HepG2 (cell line): ENCODE data around the gene HIPK3. TPM values are rescaled to one million over a fixed set of nuclear protein-coding genes. Genes with fewer than 3 reads are reported as not detected.
A peak's percentile ranks its signal among the peaks of the same experiment; 100 is the strongest.

Experiments used
- AGO2 ChIP-seq: fragments of 200-400 bp; formaldehyde crosslinking; optimal IDR thresholded peaks from 2 replicates; pipeline ENCODE3; 2017; ENCODE audit warnings: mild to moderate bottlenecking, low read depth, low read length, moderate library complexity
- ARID3A ChIP-seq: IDR thresholded peaks from 2 replicates; pipeline ENCODE4 v1.6.1; 2012; ENCODE audit warnings: low read depth, low read length, improper control_type of control experiment
- CREB3 ChIP-seq: sonication (generic); formaldehyde crosslinking; IDR thresholded peaks from 2 replicates; pipeline ENCODE4 v1.5.0; 2020; ENCODE audit warnings: missing genetic modification reagents
- CREBL2 ChIP-seq: sonication (generic); formaldehyde crosslinking; IDR thresholded peaks from 2 replicates; pipeline ENCODE4 v1.8.1; 2023; ENCODE audit warnings: missing genetic modification reagents, mild to moderate bottlenecking, borderline replicate concordance
- E2F5 ChIP-seq: sonication (generic); formaldehyde crosslinking; conservative IDR thresholded peaks from 2 replicates; pipeline ENCODE4 v1.4.0; 2020; ENCODE audit warnings: missing genetic modification reagents
- GATAD1 ChIP-seq: IDR thresholded peaks from 2 replicates; pipeline ENCODE4 v1.6.1; 2016; ENCODE audit warnings: missing genetic modification reagents, missing compliant biosample characterization
- HDAC1 ChIP-seq: sonication (generic); formaldehyde crosslinking; IDR thresholded peaks from 2 replicates; pipeline ENCODE4 v1.5.1; 2020; ENCODE audit warnings: mild to moderate bottlenecking, missing genetic modification reagents
- HMGA1 ChIP-seq: sonication (generic); formaldehyde crosslinking; conservative IDR thresholded peaks from 2 replicates; pipeline ENCODE4 v1.4.0; 2020; ENCODE audit warnings: missing genetic modification reagents
- HOXA7 ChIP-seq: sonication (generic); formaldehyde crosslinking; IDR thresholded peaks from 2 replicates; pipeline ENCODE4 v1.8.1; 2022; ENCODE audit warnings: mild to moderate bottlenecking, missing genetic modification reagents, moderate library complexity
- IRF2 ChIP-seq: IDR thresholded peaks from 2 replicates; pipeline ENCODE4 v1.6.1; 2018; ENCODE audit warnings: missing genetic modification reagents, missing compliant biosample characterization
- KDM5B ChIP-seq: sonication (generic); formaldehyde crosslinking; IDR thresholded peaks from 2 replicates; pipeline ENCODE4 v1.4.0; 2020; ENCODE audit warnings: missing genetic modification reagents, mild to moderate bottlenecking, borderline replicate concordance
- MED13 ChIP-seq: sonication (generic); formaldehyde crosslinking; IDR thresholded peaks from 2 replicates; pipeline ENCODE4 v1.5.0; 2020; ENCODE audit warnings: missing genetic modification reagents
- MLXIP ChIP-seq: sonication (generic); formaldehyde crosslinking; IDR thresholded peaks from 2 replicates; pipeline ENCODE4 v1.9.0; 2021; ENCODE audit warnings: missing genetic modification reagents, borderline replicate concordance
- NAIF1 ChIP-seq: sonication (generic); formaldehyde crosslinking; IDR thresholded peaks from 2 replicates; pipeline ENCODE4 v1.5.0; 2020; ENCODE audit warnings: mild to moderate bottlenecking, missing genetic modification reagents, borderline replicate concordance
- NR1H2 ChIP-seq: sonication (generic); formaldehyde crosslinking; IDR thresholded peaks from 2 replicates; pipeline ENCODE4 v1.8.1; 2022; ENCODE audit warnings: low read depth, missing genetic modification reagents, borderline replicate concordance
- PLRG1 ChIP-seq: fragments of 450-650 bp; conservative IDR thresholded peaks from 2 replicates; pipeline ENCODE4 v1.6.1; 2016
- POGZ ChIP-seq: sonication (generic); formaldehyde crosslinking; IDR thresholded peaks from 2 replicates; pipeline ENCODE4 v1.4.0; 2020; ENCODE audit warnings: mild to moderate bottlenecking, missing genetic modification reagents
- TGIF2 ChIP-seq: IDR thresholded peaks from 2 replicates; pipeline ENCODE4 v1.6.1; 2016; ENCODE audit warnings: control low read depth, missing compliant biosample characterization
- ZNF335 ChIP-seq: sonication (generic); formaldehyde crosslinking; IDR thresholded peaks from 2 replicates; pipeline ENCODE4 v1.4.0; 2020; ENCODE audit warnings: missing genetic modification reagents
- ZNF362 ChIP-seq: sonication (generic); formaldehyde crosslinking; IDR thresholded peaks from 2 replicates; pipeline ENCODE4 v1.4.0; 2020; ENCODE audit warnings: missing genetic modification reagents, mild to moderate bottlenecking, borderline replicate concordance
- ZNF788 ChIP-seq: sonication (generic); formaldehyde crosslinking; IDR thresholded peaks from 2 replicates; pipeline ENCODE4 v1.5.0; 2020; ENCODE audit warnings: mild to moderate bottlenecking, missing genetic modification reagents, borderline replicate concordance
- ZNF83 ChIP-seq: sonication (generic); formaldehyde crosslinking; IDR thresholded peaks from 2 replicates; pipeline ENCODE4 v1.4.0; 2020; ENCODE audit warnings: missing genetic modification reagents, mild to moderate bottlenecking, borderline replicate concordance
- polyA plus RNA-seq, 8 experiments: library from polyadenylated mRNA; depleted of rRNA in 3 of 8; stranded (reverse) in 7 of 8; unstranded in 1 of 8; fragments of >200 nt; fragmentation: Illumina TruSeq in 4 of 8; extraction: Trizol in 4 of 8; gene quantifications; 2 replicates each; pipeline versions ENCODE4 v1.2.1 to v1.2.3, GENCODE V29; 2011 to 2016; ENCODE audit warnings: low read depth in 4 of 8, missing spikeins in 1 of 8, mixed read lengths in 1 of 8; ENCODE audit not compliant: insufficient read depth in 1 of 8
- total RNA-seq, 5 experiments: library from RNA; depleted of rRNA; stranded (reverse); fragments of >200 nt; fragmentation: Illumina TruSeq; extraction: Trizol; gene quantifications; 2 replicates each; pipeline ENCODE4 v1.2.3, GENCODE V29; 2016; ENCODE audit warnings: low read depth in 1 of 5

Gene HIPK3
- total and polyA plus RNA-seq, 2 of the 13 experiments (the other 11 are each of a cell fraction or from before 2014, with no cell fraction given): 20.5 to 44.3 TPM

GRCh38 chr11:33257160-33257896, at the start of gene HIPK3 (continued):
- TF ChIP-seq MLXIP (CRISPR knock-in tag): no peak
- 0 out of 2 replicates have a peak, but pooled peaks have one; percentile 29 for TF ChIP-seq E2F5 (CRISPR knock-in tag)
- TF ChIP-seq NAIF1 (CRISPR knock-in tag): no peak
- TF ChIP-seq HMGA1 (CRISPR knock-in tag): no peak
- TF ChIP-seq TGIF2 (CRISPR knock-in tag): no peak
- peak; percentile 75; the same call in 1 of the 2 replicates for TF ChIP-seq CREB3
- no peak for TF ChIP-seq AGO2
- TF ChIP-seq IRF2 (CRISPR knock-in tag): no peak
- 0 out of 2 replicates have a peak, but pooled peaks have one; percentile 30 for TF ChIP-seq MED13 (CRISPR knock-in tag)
- no peak for TF ChIP-seq ZNF362 (CRISPR knock-in tag)
- 0 out of 2 replicates have a peak, but pooled peaks have one; percentile 13 for TF ChIP-seq POGZ (CRISPR knock-in tag)
- no peak for TF ChIP-seq PLRG1
- TF ChIP-seq GATAD1 (CRISPR knock-in tag): 0 out of 2 replicates have a peak, but pooled peaks have one; percentile 15
- TF ChIP-seq HDAC1 (CRISPR knock-in tag): peak; percentile 35; the same call in 1 of the 2 replicates
- no peak for TF ChIP-seq ZNF335 (CRISPR knock-in tag)
- TF ChIP-seq HOXA7 (CRISPR knock-in tag): no peak
- 0 out of 2 replicates have a peak, but pooled peaks have one; percentile 14 for TF ChIP-seq NR1H2
- TF ChIP-seq CREBL2 (CRISPR knock-in tag): peak; percentile 41; the same call in 1 of the 2 replicates
- no peak for TF ChIP-seq ARID3A
- TF ChIP-seq KDM5B (CRISPR knock-in tag): peak; percentile 77; the same call in 1 of the 2 replicates
- 0 out of 2 replicates have a peak, but pooled peaks have one; percentile 52 for TF ChIP-seq ZNF83
- TF ChIP-seq ZNF788 (CRISPR knock-in tag): no peak; the same call in 1 of the 2 replicates
